GM18502 (cell line): ENCODE results near the gene KLRK1.
"Not testable (repeated sequence)": the region's sequence is repeated elsewhere in the genome, so short reads cannot be mapped to it uniquely, and the experiment has no call there.

Experiments used
- ATAC-seq: cut with Tn5 transposase; IDR thresholded peaks from one replicate; pipeline ENCODE4 v1.9.1; 2021; ENCODE audit warnings: mild to moderate bottlenecking; ENCODE audit not compliant: unreplicated experiment, poor library complexity

Gene KLRK1

DNA sequence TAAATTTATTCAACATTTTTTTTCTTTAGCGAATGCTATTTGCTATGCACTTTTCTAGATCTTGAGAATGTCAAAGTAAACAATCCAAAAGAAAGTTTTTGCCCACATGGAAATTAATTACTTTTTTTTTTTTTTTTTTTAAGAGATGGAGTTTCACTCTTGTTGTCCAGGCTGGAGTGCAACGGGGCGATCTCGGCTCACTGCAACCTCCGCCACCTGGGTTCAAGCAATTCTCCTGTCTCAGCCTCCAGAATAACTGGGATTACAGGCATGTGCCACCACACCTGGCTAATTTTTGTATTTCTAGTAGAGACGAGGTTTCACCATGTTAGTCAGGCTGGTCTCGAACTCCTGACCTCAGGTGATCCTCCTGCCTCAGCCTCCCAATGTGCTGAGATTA is 1.1 kb upstream of the KLRK1 start:
- not testable (repeated sequence) for ATAC-seq

DNA sequence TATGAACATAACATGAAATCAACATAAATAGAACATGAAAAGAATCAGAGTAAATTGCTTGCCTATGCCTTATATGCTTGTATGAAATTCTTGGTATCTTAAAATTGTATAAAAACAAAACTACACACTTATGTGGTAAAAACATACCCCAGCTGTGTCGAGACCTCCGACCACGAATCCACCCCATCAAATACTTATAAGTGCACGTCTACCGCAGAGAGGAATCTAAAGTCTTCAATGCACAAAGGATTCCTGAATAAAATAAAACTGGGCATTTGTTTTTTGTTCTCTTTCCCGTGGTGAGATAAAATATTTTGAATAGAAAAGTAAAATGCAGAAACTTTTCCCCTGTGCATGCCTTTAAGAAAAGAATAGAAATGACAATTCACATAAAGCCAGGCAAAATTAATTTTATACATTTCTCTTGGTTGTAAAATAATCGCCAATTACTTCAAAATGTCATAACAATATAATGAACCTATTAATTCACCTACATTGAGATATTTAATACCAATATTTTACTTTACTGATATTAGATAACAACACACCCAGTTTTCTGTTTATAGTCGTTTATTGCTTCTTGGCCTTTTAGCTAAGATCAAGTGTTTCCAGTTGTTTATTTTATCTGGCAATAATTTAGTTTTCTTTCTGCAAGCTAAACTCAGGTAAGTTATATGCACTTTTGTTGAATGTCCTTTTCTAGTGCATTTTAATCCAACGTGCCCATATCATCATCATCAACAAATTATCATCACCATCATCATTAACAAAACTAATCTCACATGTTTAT is 1.0 kb downstream of the KLRK1 start:
- no peak for ATAC-seq

DNA sequence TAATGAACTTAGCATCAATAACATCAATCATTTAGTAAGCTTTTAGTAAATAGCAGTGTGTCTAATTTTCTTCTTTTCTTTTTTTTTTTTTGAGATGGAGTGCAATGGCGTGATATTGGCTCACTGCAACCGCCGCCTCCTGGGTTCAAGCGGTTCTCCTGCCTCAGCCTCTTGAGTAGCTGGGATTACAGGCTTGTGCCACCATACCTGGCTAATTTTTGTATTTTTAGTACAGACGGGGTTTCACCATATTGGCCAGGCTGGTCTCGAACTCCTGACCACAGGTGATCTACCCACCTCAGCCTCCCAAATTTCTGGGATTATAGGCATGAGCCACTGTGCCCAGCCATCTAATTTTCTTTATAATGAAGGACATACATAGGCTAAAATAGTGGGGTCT is 2.3 kb downstream of the KLRK1 start:
- not testable (repeated sequence) for ATAC-seq

DNA sequence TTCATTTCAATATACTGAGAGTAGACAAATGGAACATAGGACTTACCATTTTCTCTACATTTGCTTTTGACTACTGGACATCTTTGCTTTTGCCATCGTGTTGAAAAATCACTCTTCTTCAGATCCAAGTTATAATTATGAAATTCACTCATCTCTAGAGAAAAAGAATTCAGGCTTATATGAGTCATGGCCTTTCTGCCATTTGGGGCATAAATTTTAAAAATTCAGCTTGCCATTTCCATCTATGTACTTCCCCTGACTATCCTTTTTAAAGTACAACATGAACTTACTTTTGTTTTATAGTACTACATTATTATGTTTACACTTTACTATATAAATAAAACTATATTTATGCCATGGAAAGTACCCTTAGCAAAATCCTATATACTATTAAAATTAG is 3.0 kb downstream of the KLRK1 start:
- no peak for ATAC-seq

DNA sequence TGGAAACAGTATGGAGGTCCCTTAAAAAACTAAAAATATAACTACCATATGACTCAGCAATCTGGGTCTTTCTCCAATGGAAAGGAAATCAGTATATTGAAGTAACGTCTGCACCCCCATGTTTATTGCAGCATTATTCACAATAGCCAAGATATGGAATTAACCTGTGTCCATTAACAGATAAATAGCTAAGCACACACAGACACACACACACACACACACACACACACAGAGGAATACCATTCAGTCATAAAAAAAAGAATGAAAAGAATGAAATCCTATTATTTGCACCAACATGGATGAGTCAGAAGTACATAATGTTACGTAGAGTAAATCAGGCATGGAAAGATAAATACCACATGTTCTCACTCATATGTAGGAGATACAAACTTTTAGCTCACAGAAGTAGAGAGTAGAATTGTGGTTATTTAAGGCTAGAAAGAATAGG is 4.7 kb downstream of the KLRK1 start:
- no peak for ATAC-seq

DNA sequence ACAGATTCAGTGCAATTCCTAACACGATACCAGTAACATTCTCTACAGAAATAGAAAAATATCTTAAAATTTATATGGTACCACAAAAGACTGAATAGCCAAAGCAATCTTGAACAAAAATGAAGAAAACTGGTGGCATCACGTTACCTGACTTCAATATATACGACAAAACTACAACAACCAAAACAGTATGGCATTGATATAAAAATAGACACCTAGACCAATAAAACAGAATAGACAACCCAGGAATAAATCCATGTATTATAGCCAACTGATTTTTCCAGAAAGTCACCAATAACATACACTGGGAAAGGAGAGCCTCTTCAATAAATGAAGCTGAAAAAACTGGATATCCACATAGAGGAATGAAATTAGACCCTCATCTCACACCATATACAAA is 5.7 kb downstream of the KLRK1 start:
- no peak for ATAC-seq

DNA sequence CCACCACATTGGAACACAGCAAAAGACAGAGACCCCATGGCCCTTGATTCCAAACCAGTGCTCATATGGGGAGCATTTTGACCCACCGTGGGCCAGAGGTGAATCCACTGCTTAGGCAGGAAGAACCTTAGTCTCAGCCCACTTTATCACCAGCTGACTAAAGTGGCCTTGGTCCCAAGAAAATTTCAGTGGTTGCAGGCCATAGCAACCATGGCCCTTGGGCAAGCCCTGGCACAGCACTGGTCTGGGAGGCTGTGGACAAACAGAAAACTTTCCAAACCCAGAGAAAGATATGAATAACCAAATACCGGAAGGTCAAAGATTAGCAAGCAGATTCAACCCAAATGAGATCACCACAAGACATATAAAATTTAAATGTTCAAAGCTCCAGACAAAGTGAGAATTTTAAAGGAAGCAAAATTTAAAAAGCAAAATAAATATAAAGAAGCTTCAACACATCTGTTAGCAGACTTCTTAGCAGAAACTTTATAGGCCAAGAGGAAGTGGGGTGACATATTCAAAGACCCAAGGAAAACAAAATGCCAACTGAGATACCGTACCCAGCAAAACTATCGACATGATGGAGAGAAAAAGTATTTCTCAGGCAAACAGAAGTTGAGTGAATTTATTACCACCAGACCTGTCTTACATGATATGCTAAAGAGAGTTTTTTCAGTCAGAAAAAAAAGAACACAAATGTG is 7.8 kb downstream of the KLRK1 start:
- no peak for ATAC-seq

DNA sequence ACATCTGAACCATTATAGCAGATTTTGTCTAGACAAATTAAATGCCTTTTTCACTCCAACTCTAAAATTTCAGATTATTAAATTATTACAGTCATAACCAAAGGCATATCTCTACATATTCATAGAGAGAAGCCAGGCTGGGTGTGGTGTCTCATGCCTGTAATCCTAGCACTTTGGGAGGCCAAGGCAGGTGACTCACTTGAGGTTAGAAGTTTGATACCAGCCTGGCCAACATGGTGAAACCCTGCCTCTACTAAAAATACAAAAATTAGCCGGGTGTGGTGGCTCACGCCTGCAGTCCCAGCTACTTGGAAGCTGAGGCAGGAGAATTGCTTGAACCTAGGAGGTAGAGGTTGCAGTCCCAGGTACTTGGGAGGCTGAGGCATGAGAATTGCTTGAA is 11.1 kb downstream of the KLRK1 start:
- ATAC-seq = not testable (repeated sequence)

DNA sequence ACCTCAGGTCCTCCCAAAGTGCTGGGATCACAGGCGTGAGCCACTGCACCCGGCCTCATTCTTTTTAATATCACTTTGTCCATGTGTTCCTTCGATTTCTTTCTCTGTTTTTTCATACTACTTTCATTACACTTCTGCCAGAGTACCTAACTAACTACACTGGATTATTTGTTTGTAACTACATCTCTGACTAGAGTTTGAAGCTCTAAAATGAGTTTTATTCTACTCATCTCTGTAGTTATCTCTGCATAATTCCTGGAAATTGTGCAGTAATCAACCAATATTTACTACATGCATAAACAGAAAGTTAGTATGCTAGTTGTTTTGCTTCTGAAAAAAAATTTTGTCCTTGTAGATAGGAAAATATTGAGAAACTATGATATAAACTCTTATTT is 15.2 kb downstream of the KLRK1 start:
- no peak for ATAC-seq

DNA sequence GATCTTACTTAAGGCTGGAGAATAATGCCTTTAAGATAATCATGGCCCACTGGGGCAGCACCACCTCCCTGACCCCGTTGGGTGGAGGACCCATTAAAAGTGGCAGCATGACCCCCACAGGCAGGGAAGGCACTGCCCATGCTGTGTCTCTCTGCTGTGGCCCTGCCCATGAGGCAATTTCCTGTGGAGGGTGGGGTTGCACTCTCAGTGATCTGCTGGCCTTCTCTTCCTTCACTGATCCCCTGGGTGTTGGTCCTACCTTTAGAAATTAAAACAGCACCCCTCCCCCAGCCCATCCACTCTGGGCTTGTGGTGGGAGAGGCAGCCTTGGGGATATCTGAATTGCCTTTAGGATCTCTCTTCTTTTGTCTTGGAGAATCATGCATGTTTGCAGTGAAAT is 17.3 kb downstream of the KLRK1 start:
- no peak for ATAC-seq

DNA sequence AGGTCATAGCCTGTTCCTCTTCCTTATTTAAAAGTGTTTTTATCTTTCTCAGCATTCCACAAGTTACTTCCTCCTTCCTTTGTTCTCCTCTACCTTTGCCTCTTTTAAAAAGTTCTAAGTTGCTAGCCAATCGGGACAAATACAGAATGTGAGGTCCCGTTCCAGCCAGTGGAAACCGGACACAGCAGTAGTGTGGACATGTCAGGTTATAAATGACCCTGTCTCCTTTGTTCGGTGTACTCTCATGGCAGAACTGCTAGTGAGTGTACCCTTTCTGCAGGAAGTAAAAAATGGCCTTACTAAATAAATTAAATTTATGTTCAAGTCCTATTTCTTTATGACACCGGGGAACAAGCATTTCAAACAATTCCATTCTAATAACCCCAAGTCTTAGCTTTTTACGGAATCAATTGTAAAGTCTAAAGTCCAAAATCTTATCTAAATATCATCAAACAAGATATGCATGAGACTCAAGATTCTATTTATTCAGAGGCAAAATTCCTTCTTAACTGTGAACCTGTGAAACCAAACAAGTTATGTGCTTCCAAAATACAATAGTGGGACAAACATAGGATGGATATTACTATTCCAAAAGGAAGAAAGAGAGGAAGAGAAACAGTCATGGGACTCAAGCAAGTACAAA is 17.8 kb downstream of the KLRK1 start:
- ATAC-seq = not testable (repeated sequence)

DNA sequence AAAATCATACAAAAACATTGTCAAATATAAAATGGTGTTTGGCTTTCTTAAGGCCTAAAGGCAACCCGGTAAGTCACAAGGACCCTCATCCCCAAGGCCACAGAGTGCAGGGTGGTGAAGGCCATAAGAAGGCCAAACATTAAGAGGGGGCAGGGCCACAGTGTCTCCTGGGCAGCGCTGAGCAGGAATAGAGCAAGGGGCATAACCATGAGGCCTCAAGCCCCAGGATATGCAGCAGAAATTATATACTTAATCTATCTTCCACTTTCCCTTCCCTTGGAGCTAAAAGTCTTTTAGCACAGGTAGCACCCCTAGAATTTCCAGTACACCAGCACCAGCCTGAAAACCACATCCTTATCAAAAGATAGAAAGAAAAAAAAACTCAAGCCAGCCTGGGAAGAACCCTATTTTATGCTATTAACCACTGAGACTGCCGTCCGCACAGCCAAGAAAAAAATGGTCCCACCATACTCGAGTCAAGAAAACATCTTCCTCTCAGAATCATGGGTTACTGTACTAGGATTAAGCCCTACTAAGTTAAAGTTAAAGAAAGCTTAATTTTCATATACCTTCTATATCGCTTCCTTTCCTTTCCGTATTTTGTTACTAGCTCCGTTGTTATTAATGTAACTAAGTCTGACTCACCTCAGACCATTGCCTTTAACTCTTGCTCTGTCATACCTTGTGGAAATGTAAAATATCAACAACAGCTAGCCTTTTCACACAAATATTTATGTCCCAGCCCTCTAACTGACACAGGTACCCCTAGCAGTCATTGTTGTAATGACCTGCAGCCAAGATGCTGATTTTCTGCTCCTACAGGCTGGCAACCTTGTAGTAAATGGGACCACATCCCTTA is 20.1 kb downstream of the KLRK1 start:
- no peak for ATAC-seq

DNA sequence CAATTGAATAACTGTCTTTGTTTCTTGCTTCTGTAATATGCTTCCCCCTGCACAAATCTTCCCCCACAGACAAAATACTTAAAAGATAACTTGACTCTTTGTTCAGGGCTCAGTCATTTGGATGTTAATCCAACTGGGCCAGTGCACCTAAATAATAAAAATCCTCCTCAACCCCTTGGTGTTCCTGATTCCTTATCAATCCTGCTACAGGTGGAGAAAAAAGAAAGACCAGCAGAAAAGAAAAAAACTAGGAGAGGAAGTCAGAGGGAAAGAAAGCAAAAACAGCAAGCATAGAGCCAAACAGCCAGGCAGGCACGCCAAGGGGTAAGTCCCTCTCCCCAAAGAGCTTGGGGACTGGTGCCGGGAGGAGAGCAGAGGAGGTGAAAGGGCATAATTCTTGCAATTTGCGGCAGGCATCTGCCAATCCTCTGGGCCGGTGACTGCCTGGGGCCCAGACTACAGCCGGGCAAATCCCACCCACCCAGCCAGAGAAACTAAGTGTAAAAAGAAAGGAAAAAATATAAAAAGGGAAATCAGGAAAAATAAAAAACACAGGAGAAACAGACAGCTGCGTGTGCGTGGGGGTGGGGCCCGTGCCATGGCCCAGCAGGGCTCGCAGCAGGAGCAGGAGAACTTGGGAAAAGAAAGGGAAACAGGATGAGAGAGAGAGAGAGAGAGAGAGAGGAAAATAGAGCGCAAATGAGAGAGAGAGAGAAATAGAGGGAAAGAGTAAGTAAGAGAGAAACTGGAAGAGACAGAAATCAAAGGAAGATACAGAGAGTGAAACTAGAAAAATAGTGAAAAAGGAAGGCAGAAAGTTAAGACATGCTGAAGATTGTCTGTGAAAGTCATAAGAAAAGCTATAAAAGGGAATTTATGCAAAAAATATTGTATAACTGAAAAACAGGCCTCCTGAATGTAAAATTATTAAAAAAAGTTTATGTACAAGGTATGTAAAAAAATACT is 21.4 kb downstream of the KLRK1 start:
- no peak for ATAC-seq

DNA sequence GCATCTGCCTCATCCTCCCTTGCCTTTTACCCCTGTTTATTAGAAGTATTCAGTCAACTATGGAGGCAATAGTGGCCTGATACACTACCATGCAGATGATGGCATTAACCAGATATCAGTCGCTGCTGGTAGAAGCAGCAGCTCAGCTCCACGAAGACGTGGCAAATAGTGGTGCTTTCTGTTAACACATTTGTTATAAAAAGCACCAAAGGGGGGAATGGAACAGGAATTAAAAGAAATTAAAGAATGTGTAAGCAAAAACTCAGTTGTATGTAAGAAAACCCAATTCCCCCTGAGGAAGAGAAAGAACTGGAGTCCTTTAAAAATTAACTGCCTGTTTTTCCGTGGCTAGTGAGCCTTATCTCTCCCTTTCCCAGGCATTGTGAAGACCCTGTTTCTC is 22.1 kb downstream of the KLRK1 start:
- not testable (repeated sequence) for ATAC-seq

DNA sequence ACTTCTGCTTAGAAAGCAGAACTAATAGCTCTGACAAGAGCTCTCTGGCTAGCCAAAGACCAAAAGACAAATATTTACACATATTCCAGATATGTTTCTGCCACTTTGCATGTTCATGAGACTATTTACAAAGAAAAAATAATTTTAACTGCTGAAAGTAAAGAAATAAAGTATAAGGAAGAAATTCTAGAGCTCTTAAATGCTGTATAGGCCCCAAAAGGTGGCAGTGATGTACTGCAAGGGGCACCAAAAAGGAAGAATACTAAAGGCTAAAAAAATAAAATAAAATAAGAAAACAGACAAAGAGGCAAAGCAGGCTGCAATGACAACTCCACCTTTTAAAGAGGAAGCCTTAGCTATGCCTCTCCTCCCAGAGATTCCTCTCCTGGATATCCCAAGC is 23.0 kb downstream of the KLRK1 start:
- no peak for ATAC-seq

DNA sequence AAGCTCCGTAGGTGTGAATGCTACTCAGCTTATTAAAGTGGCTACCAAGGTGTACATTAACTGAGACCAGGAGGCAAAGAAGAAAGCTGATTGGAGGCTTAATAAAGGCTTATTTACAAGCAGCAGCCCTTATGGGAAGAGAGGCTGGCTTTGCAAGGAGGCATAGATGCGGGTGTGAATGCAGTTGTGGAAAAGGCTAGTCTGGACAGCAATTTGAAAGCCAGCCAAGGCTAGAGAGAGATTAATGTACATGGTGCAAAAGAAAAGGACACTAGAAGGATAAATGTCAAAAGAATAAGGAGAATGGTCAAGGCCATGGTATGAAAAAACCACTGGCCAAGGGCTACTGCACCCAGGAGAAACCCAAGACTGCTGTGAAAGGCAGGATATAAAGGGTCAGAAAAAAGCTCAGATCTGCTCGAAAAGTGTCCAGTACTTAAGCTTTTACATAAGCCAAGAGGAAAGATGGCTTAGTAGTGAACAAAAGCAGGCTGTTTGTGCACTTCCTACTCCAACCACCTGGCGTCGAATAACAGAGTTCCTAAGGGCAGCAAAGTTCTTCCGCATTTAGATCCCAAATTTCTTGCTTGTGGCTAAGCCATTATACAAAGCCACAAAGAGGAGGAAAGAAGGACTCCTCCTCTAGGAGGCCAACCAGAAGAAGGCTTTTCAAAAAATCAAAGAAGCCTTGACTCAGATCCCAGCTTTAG is 24.0 kb downstream of the KLRK1 start:
- no peak for ATAC-seq

DNA sequence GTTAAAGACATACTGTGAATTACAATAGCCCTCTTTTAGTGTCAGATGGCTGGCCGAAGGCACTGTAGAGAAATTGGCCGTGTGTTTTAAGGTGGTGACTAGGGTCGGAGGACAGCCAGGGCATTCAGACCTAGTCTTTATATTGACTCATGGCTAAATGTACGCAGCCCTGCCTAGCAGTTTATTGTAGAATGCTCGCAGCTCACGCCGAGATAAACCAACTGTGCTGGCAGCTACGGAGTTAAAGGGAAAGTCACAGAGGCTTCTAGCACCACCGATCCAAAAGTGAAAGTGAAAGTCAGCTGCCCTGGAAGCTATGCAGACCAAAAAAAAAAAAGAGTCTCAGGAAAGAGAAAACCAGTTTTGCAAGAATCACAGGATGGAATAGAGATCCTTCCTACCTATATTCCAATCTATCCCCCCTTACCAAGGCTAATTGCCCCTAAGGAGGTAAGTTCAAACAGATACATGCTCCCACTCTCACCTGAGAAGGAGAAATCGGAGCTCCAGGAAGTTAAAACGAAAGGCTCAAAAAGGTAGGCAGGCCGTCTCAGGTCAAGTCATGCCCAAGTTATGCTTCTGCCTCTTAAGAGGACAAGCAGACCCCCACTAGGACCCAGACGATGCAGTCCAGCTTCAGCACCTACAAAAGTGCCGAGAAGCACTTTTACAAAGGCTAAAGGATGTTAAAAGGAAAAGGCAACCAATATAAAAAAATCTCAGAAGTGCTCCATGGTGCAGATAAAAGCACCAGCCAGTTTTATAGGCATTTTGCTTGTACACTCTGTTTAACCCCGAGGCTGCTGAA is 24.8 kb downstream of the KLRK1 start:
- peak; percentile 67 for ATAC-seq
